ENCODE data around the gene PPP2R2B.

GRCh38 chr5:146695646-146696045, 182.9 kb downstream of the PPP2R2B start:
- TF ChIP-seq POLR2A (IDR thresholded peaks at IDR 0.05; ENCODE audit: low read depth, low read length): no peak
- TF ChIP-seq CTCF (IDR thresholded peaks at IDR 0.05; ENCODE audit: extremely low read depth in 1 of 2, insufficient read depth in 1 of 2, low read depth in 1 of 2, low read length in 2 of 2): no peak
- no peak for TF ChIP-seq POLR2AphosphoS5 (IDR thresholded peaks at IDR 0.05; ENCODE audit: insufficient read depth, low read depth, low read length)
- TF ChIP-seq MAX (IDR thresholded peaks at IDR 0.05; ENCODE audit: insufficient read depth, insufficient read length): no peak
- TF ChIP-seq MYC (IDR thresholded peaks at IDR 0.05; ENCODE audit: low read depth, low read length): no peak
- no peak for TF ChIP-seq EZH2 (IDR thresholded peaks at IDR 0.05; ENCODE audit: borderline replicate concordance, low read depth, low read length, severe bottlenecking)
